HCT116 (cell line): ENCODE results near the gene TMEM145. TPM values are rescaled to one million over a fixed set of nuclear protein-coding genes. Genes with fewer than 3 reads are reported as not detected.

Experiments
- ATAC-seq: fragments of 200-7000 bp; cut with Tn5 transposase; 2 replicates; pipeline ENCODE4 v1.9.1; 2020; ENCODE audit warnings: mild to moderate bottlenecking, moderate library complexity
- BruUV-seq: library from RNA; stranded (reverse); fragments of 400-500 nt; replicated peaks from 2 replicates; lab custom pipeline; 2021; lab: Mats Ljungman, UMichigan
- CTCF ChIA-PET: fragments of 300-600 bp; sonication (Branson Sonifier 250); formaldehyde crosslinking; loops from one replicate; lab custom pipeline; 2021; ENCODE audit warnings: antibody characterized with exemption; lab: Charles Lee
- POLR2A ChIA-PET: fragments of 300-600, 350-600 bp; sonication (Branson Sonifier 250); formaldehyde crosslinking; loops from one replicate; lab custom pipeline; 2021; ENCODE audit warnings: antibody characterized with exemption; lab: Charles Lee
- RAD21 ChIA-PET, 2 experiments: fragments of 300-600 bp; sonication (Branson Sonifier 250); formaldehyde crosslinking; loops; one replicate each; lab custom pipeline; 2023; ENCODE audit warnings: low total read pairs in 2 of 2; ENCODE audit not compliant: uncharacterized antibody in 2 of 2, unreplicated experiment in 2 of 2, low non-redundant PET in 1 of 2; lab: Charles Lee
- DNase-seq: peaks from one replicate; pipeline ENCODE4 v3.0.0-alpha.2; 2010; ENCODE audit warnings: low read depth, low spot score
- H2AFZ ChIP-seq: fragments of 200-600 bp; shearing (Covaris generic), sonication (generic); 2 replicates; pipeline ENCODE4 v1.6.1; 2017; ENCODE audit warnings: low read depth, mixed run types, mixed read lengths, antibody characterized with exemption, low read length; ENCODE audit not compliant: poor library complexity, severe bottlenecking
- H3K27ac ChIP-seq: 2 replicates; pipeline ENCODE4 v1.5.1; 2012; ENCODE audit warnings: low read depth, low read length
- H3K27me3 ChIP-seq: fragments of 200-600 bp; sonication (generic); 2 replicates; pipeline ENCODE4 v1.6.1; 2016; ENCODE audit warnings: mixed run types, low read length, mixed read lengths; ENCODE audit not compliant: insufficient read depth
- H3K36me3 ChIP-seq, 2 experiments: fragments of 200-500 bp in 1 of 2; fragments of 200-600 bp in 1 of 2; sonication (Bioruptor generic) in 1 of 2; sonication (generic) in 1 of 2; 2 replicates each; pipeline versions ENCODE4 v1.5.1 to v1.6.1; 2014 to 2016; ENCODE audit warnings: low read length in 2 of 2, inconsistent platforms in 1 of 2, mixed read lengths in 1 of 2, mixed run types in 1 of 2; ENCODE audit not compliant: insufficient read depth in 2 of 2, control insufficient read depth in 1 of 2
- H3K4me1 ChIP-seq, 2 experiments: fragments of 200-600 bp in 1 of 2; sonication (generic) in 1 of 2; 2 replicates each; pipeline versions ENCODE4 v1.5.1 to v1.6.1; 2012 to 2017; ENCODE audit warnings: low read length in 2 of 2, inconsistent platforms in 1 of 2, mild to moderate bottlenecking in 1 of 2, mixed read lengths in 1 of 2, mixed run types in 1 of 2, moderate library complexity in 1 of 2; ENCODE audit not compliant: insufficient read depth in 2 of 2, control insufficient read depth in 1 of 2
- H3K4me2 ChIP-seq: fragments of 200-600 bp; sonication (generic); 2 replicates; pipeline ENCODE4 v1.6.1; 2017; ENCODE audit warnings: mixed run types, low read length, mixed read lengths
- H3K4me3 ChIP-seq, 2 experiments: fragments of 200-600 bp in 1 of 2; sonication (generic) in 1 of 2; replicated peaks in 1 of 2; 2 replicates each; pipeline ENCODE4 v1.5.1; 2011 to 2016; ENCODE audit warnings: low read length in 2 of 2, control low read depth in 1 of 2, low read depth in 1 of 2, mild to moderate bottlenecking in 1 of 2, mixed read lengths in 1 of 2, mixed run types in 1 of 2
- H3K79me2 ChIP-seq: fragments of 200-600 bp; sonication (generic); 2 replicates; pipeline ENCODE4 v1.6.1; 2017; ENCODE audit warnings: mild to moderate bottlenecking, mixed run types, low read length, moderate library complexity, mixed read lengths; ENCODE audit not compliant: insufficient read depth
- H3K9ac ChIP-seq: fragments of 200-600 bp; sonication (generic); 2 replicates; pipeline ENCODE4 v1.6.1; 2016; ENCODE audit warnings: low read length, mixed read lengths
- H3K9me2 ChIP-seq: fragments of 200-600 bp; sonication (generic), shearing (Covaris generic); 2 replicates; pipeline ENCODE4 v1.6.1; 2017; ENCODE audit warnings: mixed run types, mild to moderate bottlenecking, moderate library complexity; ENCODE audit not compliant: insufficient read depth
- H3K9me3 ChIP-seq, 2 experiments: fragments of 200-500 bp in 1 of 2; fragments of 200-600 bp in 1 of 2; sonication (Bioruptor generic) in 1 of 2; sonication (generic) in 1 of 2; 2 replicates each; pipeline ENCODE4 v1.6.1; 2014 to 2017; ENCODE audit warnings: low read length in 2 of 2, mixed read lengths in 2 of 2, inconsistent platforms in 1 of 2, low read depth in 1 of 2, mild to moderate bottlenecking in 1 of 2, mixed run types in 1 of 2, moderate library complexity in 1 of 2; ENCODE audit not compliant: control insufficient read depth in 1 of 2, insufficient read depth in 1 of 2
- H4K20me1 ChIP-seq: fragments of 200-600 bp; sonication (generic), shearing (Covaris generic); 2 replicates; pipeline ENCODE4 v1.6.1; 2017; ENCODE audit warnings: mixed run types, mild to moderate bottlenecking, moderate library complexity; ENCODE audit not compliant: insufficient read depth
- CEBPB ChIP-seq: IDR thresholded peaks from 2 replicates; pipeline ENCODE4 v1.6.1; 2012; ENCODE audit warnings: low read depth
- CTCF ChIP-seq, 3 experiments: fragments of 200-600 bp in 1 of 3; sonication (generic) in 1 of 3; IDR thresholded peaks in 2 of 3; conservative IDR thresholded peaks in 1 of 3; 2 replicates each; pipeline ENCODE4 v1.5.1; 2012 to 2017; ENCODE audit warnings: low read depth in 2 of 3, low read length in 2 of 3, antibody characterized with exemption in 1 of 3, borderline replicate concordance in 1 of 3, control low read depth in 1 of 3, mild to moderate bottlenecking in 1 of 3, mixed read lengths in 1 of 3, mixed run types in 1 of 3, moderate library complexity in 1 of 3; ENCODE audit not compliant: insufficient read depth in 1 of 3
- ELF1 ChIP-seq: IDR thresholded peaks from 2 replicates; pipeline ENCODE4 v1.6.1; 2012; ENCODE audit warnings: low read depth, borderline replicate concordance
- EZH2 ChIP-seq: fragments of 200-600 bp; sonication (generic); IDR thresholded peaks from 2 replicates; pipeline ENCODE4 v1.6.1; 2017; ENCODE audit warnings: antibody characterized with exemption, mixed run types
- JUND ChIP-seq: IDR thresholded peaks from 2 replicates; pipeline ENCODE4 v1.6.1; 2012
- POLR2AphosphoS5 ChIP-seq: IDR thresholded peaks from 2 replicates; pipeline ENCODE4 v1.6.1; 2011; ENCODE audit warnings: mild to moderate bottlenecking, low read depth, low read length, moderate library complexity
- YY1 ChIP-seq: IDR thresholded peaks from 2 replicates; pipeline ENCODE4 v1.6.1; 2011; ENCODE audit warnings: low read length, low read depth, moderate library complexity, mild to moderate bottlenecking; ENCODE audit not compliant: insufficient replicate concordance; ENCODE audit errors: extremely low read depth
- ZNF274 ChIP-seq: fragments of 200-500 bp; sonication (Bioruptor generic); IDR thresholded peaks from 2 replicates; pipeline ENCODE4 v1.6.1; 2014; ENCODE audit warnings: mild to moderate bottlenecking, low read depth, low read length, inconsistent platforms
- intact Hi-C: fragments of 100-400 bp; cut with micrococcal nuclease; formaldehyde crosslinking; loops from 2 replicates; pipeline ENCODE4 v1.10.0; 2022
- total RNA-seq: library from RNA; stranded (reverse); gene quantifications from one replicate; pipeline ENCODE4 v1.2.1, GENCODE V29; 2021; ENCODE audit not compliant: unreplicated experiment
- TF ChIP-seq, protein P1 (sequence below): IDR thresholded peaks from 2 replicates; pipeline ENCODE4 v1.6.1; 2012

Gene TMEM145
- total RNA-seq, 1 experiment from 2014 or later = 7.2 TPM

GRCh38 chr19:42355896-42356295 lies 42.8 kb downstream of the TMEM145 start (continued):
- no peak for TF ChIP-seq CTCF (IDR thresholded peaks at IDR 0.05 in 2 of 3, conservative IDR thresholded peaks at IDR 0.05 in 1 of 3; ENCODE audit: borderline replicate concordance in 1 of 3, insufficient read depth in 1 of 3, low read depth in 2 of 3, low read length in 2 of 3)
- no peak for TF ChIP-seq POLR2AphosphoS5

DNA sequence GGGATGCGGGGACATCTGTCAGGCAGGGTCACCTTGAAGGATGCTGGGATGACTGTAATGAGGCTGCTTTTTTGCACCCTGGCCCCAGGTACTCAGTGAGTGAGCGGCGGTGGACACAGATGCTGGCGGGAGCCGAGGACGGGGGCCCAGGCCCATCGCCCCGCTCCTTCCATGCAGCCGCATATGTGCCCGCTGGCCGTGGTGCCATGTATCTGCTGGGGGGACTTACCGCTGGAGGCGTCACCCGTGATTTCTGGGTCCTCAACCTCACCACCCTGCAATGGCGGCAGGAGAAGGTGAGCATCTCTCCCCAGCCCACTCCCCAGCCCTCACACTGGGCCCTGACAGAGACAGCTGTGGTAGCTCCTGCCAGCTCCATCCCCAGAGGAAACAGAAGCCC lies 43.6 kb downstream of the TMEM145 start:
- H3K4me2 ChIP-seq = no peak overlapping the region
- no peak overlapping the region for H2AFZ ChIP-seq
- no peak overlapping the region for H3K9ac ChIP-seq
- H3K4me3 ChIP-seq = no peak overlapping the region
- H3K27me3 ChIP-seq = no peaks in the 10 kb centered on the region
- no TSS peak for BruUV-seq
- no peaks in the 10 kb centered on the region for H4K20me1 ChIP-seq
- DNase-seq (no peak), ATAC-seq (no peak)
- no peaks in the 10 kb centered on the region; a peak in 1 of 4 replicates for H3K36me3 ChIP-seq
- no peaks in the 10 kb centered on the region for H3K79me2 ChIP-seq
- RAD21 ChIA-PET = no interaction called here
- TF ChIP-seq, protein P1, sequence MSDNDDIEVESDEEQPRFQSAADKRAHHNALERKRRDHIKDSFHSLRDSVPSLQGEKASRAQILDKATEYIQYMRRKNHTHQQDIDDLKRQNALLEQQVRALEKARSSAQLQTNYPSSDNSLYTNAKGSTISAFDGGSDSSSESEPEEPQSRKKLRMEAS = no peak
- TF ChIP-seq EZH2 (no peak), CEBPB (no peak), JUND (no peak), ELF1 (no peak), ZNF274 (no peak), YY1 (no peak), CTCF (IDR thresholded peaks at IDR 0.05 in 2 of 3, conservative IDR thresholded peaks at IDR 0.05 in 1 of 3; ENCODE audit: borderline replicate concordance in 1 of 3, insufficient read depth in 1 of 3, low read depth in 2 of 3, low read length in 2 of 3) (no peak)
- CTCF ChIA-PET = no interaction called here
- no peaks in the 10 kb centered on the region for H3K9me2 ChIP-seq
- H3K9me3 ChIP-seq = no peaks in the 10 kb centered on the region
- H3K4me1 ChIP-seq = no peaks in the 10 kb centered on the region
- intact Hi-C loops = no loop called here
- H3K27ac ChIP-seq = no peak overlapping the region
- POLR2A ChIA-PET = no interaction called here
